Transverse colon (tissue), 4 donors: ENCODE data around the gene POLR2I. TPM values are rescaled to one million over a fixed set of nuclear protein-coding genes. Genes with fewer than 3 reads are reported as not detected.

ENCODE experiments used
- DNase-seq: peaks from one replicate; pipeline ENCODE4 v3.0.0-alpha.2; 2019
- H3K27ac ChIP-seq, 4 donors: fragments of 200-600 bp; sonication (generic); 2 replicates each; pipeline ENCODE4 v1.5.1; 2016 to 2018; ENCODE audit warnings: inconsistent platforms in 4 of 4
- H3K27me3 ChIP-seq: fragments of 200-600 bp; sonication (generic); 2 replicates; pipeline ENCODE4 v1.5.1; 2017; ENCODE audit warnings: inconsistent platforms
- H3K36me3 ChIP-seq, 4 donors: fragments of 200-600 bp; sonication (generic); 2 replicates each; pipeline ENCODE4 v1.5.1; 2017 to 2019; ENCODE audit warnings: inconsistent platforms in 4 of 4
- H3K4me1 ChIP-seq, 4 donors: fragments of 200-600 bp; sonication (generic); 2 replicates each; pipeline ENCODE4 v1.5.1; 2017 to 2020; ENCODE audit warnings: inconsistent platforms in 4 of 4
- H3K4me3 ChIP-seq, 4 donors: fragments of 200-600 bp; sonication (generic); 1 replicate in 1 of 4; 2 replicates in 3 of 4; pipeline versions ENCODE4 v1.5.1 to v1.6.1; 2017 to 2019; ENCODE audit warnings: inconsistent platforms in 4 of 4
- H3K9me3 ChIP-seq, 2 donors: fragments of 200-600 bp; sonication (generic); 2 replicates each; pipeline ENCODE4 v1.5.1; 2017 to 2019; ENCODE audit warnings: inconsistent platforms in 2 of 2
- CTCF ChIP-seq, 5 experiments: fragments of 200-600 bp in 3 of 5; fragments of 450-650 bp in 2 of 5; sonication (generic) in 3 of 5; IDR thresholded peaks; 1 replicate in 2 of 5; 2 replicates in 3 of 5; pipeline ENCODE4 v1.5.1; 2016 to 2017; ENCODE audit warnings: antibody characterized with exemption in 5 of 5, inconsistent platforms in 3 of 5, mild to moderate bottlenecking in 2 of 5, moderate library complexity in 1 of 5
- EP300 ChIP-seq: sonication (generic); formaldehyde crosslinking; IDR thresholded peaks from one replicate; pipeline ENCODE4 v1.6.1; 2017; ENCODE audit warnings: antibody characterized with exemption, low read depth
- POLR2A ChIP-seq: fragments of 450-650 bp; IDR thresholded peaks from one replicate; pipeline ENCODE4 v1.6.1; 2016; ENCODE audit warnings: antibody characterized with exemption, mild to moderate bottlenecking, moderate library complexity
- POLR2AphosphoS5 ChIP-seq, 3 donors: sonication (generic); formaldehyde crosslinking; IDR thresholded peaks; one replicate each; pipeline ENCODE4 v1.6.1; 2016; ENCODE audit warnings: antibody characterized with exemption in 3 of 3
- WGBS, 2 donors: methylation state at CpG; one replicate each; pipeline ENCODE4 v1.1.5; 2018; ENCODE audit warnings: low coverage in 1 of 2; 5-methylcytosine and 5-hydroxymethylcytosine counted together
- in situ Hi-C, 4 donors: fragments of 200-750 bp; cut with MboI; loops; one replicate each; pipeline versions ENCODE4 v1.15.0 to v1.15.1; 2017; ENCODE audit warnings: low sequenced_read_pairs in 3 of 4, low pct_ligation_motif_present in 1 of 4, low pct_unique_long_range_greater_than_20kb in 1 of 4
- intact Hi-C: fragments of 100-400 bp; cut with DNase I; formaldehyde crosslinking; loops from one replicate; pipeline ENCODE4 v1.15.1; 2023; ENCODE audit warnings: low total_unique reads
- total RNA-seq, 4 donors: library from RNA; depleted of rRNA; stranded (reverse); fragments of >200 nt; gene quantifications; one replicate each; pipeline ENCODE4 v1.1.0, GENCODE V29; 2016

POLR2I gene
- total RNA-seq, 4 donors from 2014 or later = 15.1 to 44.9 (median 44.0) TPM; not detected in 1

GRCh38 chr19:36115453-36116343 is 1.0 kb upstream of the POLR2I start, which contains the start of gene TBCB:
TSS of gene TBCB (plus strand) at chr19:36115468. CDS start at chr19:36115561, 93 bp downstream.
- Histone ChIP-seq H3K27me3 (no peaks in the 10 kb centered on the region), H3K4me1 (peaks cover 11 to 30% (median 22%) of the 10 kb centered on the region in 4 donors), H3K36me3 (peaks cover 0 to 4% (median 0%) of the 10 kb centered on the region in 4 donors), H3K9me3 (no peaks in the 10 kb centered on the region), H3K27ac (peak within 1 kb of the TSS; percentile 87 to 94 (median 93)), H3K4me3 (peak within 1 kb of the TSS; percentile 62 to 71 (median 68))
- peak; percentile 90 for DNase-seq
- intact Hi-C loops = no loop called here
- in situ Hi-C loops = no loop called here
- TF ChIP-seq CTCF (IDR thresholded peaks at IDR 0.05) = no peak
- peak; percentile 46 for TF ChIP-seq POLR2A
- TF ChIP-seq POLR2AphosphoS5 (IDR thresholded peaks at IDR 0.05) = peak in 2 of 3 donors; percentile 76 to 82
- WGBS, 2 donors = 0 to 7% methylated on average over 2 to 31 of the region's 59 CpGs

GRCh38 chr19:36113894-36114720 is 568 bp downstream of the POLR2I start:
- Histone ChIP-seq H3K4me3 (peak overlapping the region; percentile 62 to 71 (median 68)), H3K27ac (peak overlapping the region; percentile 87 to 94 (median 93)), H3K36me3 (peaks cover 0 to 4% (median 0%) of the 10 kb centered on the region in 4 donors), H3K27me3 (no peaks in the 10 kb centered on the region), H3K9me3 (no peaks in the 10 kb centered on the region), H3K4me1 (peaks cover 11 to 30% (median 22%) of the 10 kb centered on the region in 4 donors)
- in situ Hi-C loops = no loop called here
- TF ChIP-seq EP300 (no peak), CTCF (IDR thresholded peaks at IDR 0.05) (peak in 1 of 5 experiments; percentile 29)
- intact Hi-C loops = no loop called here
- peak; percentile 32 for DNase-seq
- WGBS, 2 donors = 2 to 8% methylated on average over 6 to 47 of the region's 48 CpGs

- H3K9me3 ChIP-seq = no peaks in the 10 kb centered on the region
- H3K4me3 ChIP-seq = peak overlapping the region in 2 of 4 donors; percentile 70 to 71
- in situ Hi-C loops (no loop called here), intact Hi-C loops (no loop called here)
- peak overlapping the region in 1 of 4 donors; percentile 87 for H3K27ac ChIP-seq
- TF ChIP-seq EP300 (no peak), POLR2AphosphoS5 (IDR thresholded peaks at IDR 0.05) (no peak), CTCF (IDR thresholded peaks at IDR 0.05) (no peak), POLR2A (no peak)
- H3K36me3 ChIP-seq = peaks cover 0 to under 1% (median 0%) of the 10 kb centered on the region in 4 donors
- peaks cover 11 to 30% (median 22%) of the 10 kb centered on the region in 4 donors for H3K4me1 ChIP-seq
- no peaks in the 10 kb centered on the region for H3K27me3 ChIP-seq
- WGBS, 2 donors = 87% methylated on average over 34 of the region's 34 CpGs; no CpG with 5 or more reads in 1 of the 2 donors
- DNase-seq = no peak
Measured at GRCh38 chr19:36113425-36113824, 1.2 kb downstream of the POLR2I start.

- no peaks in the 10 kb centered on the region for H3K27me3 ChIP-seq
- intact Hi-C loops = no loop called here
- H3K4me3 ChIP-seq = no peak overlapping the region
- in situ Hi-C loops = no loop called here
- TF ChIP-seq EP300 (no peak), POLR2AphosphoS5 (IDR thresholded peaks at IDR 0.05) (no peak), CTCF (IDR thresholded peaks at IDR 0.05) (no peak), POLR2A (no peak)
- DNase-seq = no peak
- no peaks in the 10 kb centered on the region for H3K9me3 ChIP-seq
- no peaks in the 10 kb centered on the region for H3K36me3 ChIP-seq
- H3K27ac ChIP-seq = no peak overlapping the region
- 99% methylated on average over 10 of the region's 10 CpGs; no CpG with 5 or more reads in 1 of the 2 donors for WGBS, 2 donors
- H3K4me1 ChIP-seq = peaks cover 11 to 29% (median 22%) of the 10 kb centered on the region in 4 donors
Measured at GRCh38 chr19:36112678-36113077, 2.0 kb downstream of the POLR2I start.
